Astrocyte of the cerebellum (primary cell): ENCODE results near the gene AQP6.

Experiments
- DNase-seq: peaks from one replicate; pipeline ENCODE4 v3.0.0-alpha.2; 2011; ENCODE audit warnings: low read depth
- H3K4me3 ChIP-seq: 2 replicates; pipeline ENCODE4 v1.5.1; 2011; ENCODE audit warnings: mild to moderate bottlenecking, low read depth, low read length, moderate library complexity
- in situ Hi-C: cut with HindIII; loops from 2 replicates; pipeline ENCODE4 v1.10.0; 2017; ENCODE audit warnings: low sequenced_read_pairs
- TF ChIP-seq, protein P1 (sequence below): IDR thresholded peaks from 2 replicates; pipeline ENCODE4 v1.5.1; 2012; ENCODE audit warnings: low read length, low read depth, moderate library complexity, mild to moderate bottlenecking; ENCODE audit errors: missing control alignments

The AQP6 gene

DNA sequence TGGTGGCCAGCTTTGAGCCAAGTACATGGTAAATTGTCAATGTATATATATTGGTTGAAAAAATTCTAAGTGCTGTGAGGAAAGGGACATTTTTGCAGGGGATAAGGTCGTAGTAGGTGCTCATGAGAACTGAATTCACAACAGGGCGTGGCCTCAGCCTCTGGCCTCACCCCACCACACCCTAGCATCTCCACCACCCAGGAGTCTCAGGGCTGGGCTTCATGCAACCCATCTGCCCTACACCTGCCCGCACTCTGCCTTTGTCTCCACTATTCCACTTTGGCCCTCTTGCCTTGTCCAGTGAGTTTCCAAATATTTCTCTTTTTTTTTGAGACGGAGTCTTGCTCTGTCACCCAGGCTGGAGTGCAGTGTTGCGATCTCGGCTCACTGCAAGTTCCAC is 44.3 kb upstream of the AQP6 start:
- in situ Hi-C loops, result no loop called here
- no peak for DNase-seq
- TF ChIP-seq, protein P1, sequence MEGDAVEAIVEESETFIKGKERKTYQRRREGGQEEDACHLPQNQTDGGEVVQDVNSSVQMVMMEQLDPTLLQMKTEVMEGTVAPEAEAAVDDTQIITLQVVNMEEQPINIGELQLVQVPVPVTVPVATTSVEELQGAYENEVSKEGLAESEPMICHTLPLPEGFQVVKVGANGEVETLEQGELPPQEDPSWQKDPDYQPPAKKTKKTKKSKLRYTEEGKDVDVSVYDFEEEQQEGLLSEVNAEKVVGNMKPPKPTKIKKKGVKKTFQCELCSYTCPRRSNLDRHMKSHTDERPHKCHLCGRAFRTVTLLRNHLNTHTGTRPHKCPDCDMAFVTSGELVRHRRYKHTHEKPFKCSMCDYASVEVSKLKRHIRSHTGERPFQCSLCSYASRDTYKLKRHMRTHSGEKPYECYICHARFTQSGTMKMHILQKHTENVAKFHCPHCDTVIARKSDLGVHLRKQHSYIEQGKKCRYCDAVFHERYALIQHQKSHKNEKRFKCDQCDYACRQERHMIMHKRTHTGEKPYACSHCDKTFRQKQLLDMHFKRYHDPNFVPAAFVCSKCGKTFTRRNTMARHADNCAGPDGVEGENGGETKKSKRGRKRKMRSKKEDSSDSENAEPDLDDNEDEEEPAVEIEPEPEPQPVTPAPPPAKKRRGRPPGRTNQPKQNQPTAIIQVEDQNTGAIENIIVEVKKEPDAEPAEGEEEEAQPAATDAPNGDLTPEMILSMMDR, result no peak
- H3K4me3 ChIP-seq, result no peak overlapping the region

GRCh38 chr12:49929581-49929980 is 43.2 kb upstream of the AQP6 start:
- H3K4me3 ChIP-seq, result no peak overlapping the region
- no peak for DNase-seq
- TF ChIP-seq, protein P1, result no peak
- in situ Hi-C loops, result no loop called here

DNA sequence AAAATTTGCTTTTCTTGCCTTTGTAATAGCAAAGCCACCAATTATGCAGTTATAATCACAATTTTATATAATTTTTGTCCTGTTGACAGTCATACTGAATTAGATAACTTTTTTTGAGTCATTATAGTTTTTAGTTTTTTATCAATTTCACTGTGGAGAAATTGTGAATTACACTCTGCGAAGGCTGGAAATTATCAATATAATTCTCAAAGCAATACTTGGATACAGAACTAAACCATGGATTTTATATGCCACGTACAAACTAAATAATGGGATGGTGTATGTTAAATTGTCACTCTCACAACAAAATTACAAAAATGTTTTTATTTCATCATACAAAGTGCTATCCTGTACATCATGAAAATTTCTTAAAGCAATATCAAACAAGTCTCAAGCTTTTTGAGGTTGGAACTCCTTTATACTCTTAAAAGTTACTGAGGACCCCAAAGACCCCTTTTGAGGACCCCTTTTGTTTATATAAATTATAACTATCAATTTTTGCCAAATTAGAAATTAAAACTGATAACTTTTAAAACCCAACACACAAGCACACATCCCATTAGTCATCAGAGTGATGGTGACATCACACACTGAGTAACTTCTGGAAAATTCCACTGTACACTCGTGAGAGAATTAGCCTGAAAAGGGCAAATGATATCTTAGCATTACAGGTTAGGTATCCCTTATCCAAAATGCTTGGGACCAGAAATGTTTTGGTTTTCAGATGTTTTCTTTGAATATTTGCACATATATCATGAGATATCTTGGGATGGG is 42.0 kb upstream of the AQP6 start:
- DNase-seq, result no peak
- TF ChIP-seq, protein P1, result no peak
- H3K4me3 ChIP-seq, result no peak overlapping the region
- in situ Hi-C loops, result no loop called here

DNA sequence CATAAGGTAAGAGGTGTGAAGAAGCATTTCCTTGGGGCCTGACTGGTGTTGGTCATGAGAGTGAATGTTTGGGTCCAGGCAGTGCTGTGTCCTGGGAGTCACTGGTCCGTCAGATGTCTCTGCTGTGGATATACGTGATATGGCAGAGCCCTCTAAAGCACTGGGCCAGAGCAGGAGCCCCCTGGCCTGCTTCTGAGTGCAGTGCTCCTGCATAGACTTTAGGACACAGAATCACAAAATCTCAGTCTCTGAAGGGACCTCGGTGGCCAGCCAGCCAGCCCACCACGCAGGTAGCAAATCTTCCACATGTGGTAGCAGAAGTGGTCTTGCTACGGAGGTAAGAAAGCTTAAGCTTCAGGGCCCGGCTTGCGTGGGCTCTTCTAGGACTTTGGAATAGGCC is 40.7 kb upstream of the AQP6 start:
- H3K4me3 ChIP-seq, result no peak overlapping the region
- in situ Hi-C loops, result no loop called here
- TF ChIP-seq, protein P1, result no peak
- DNase-seq, result no peak

DNA sequence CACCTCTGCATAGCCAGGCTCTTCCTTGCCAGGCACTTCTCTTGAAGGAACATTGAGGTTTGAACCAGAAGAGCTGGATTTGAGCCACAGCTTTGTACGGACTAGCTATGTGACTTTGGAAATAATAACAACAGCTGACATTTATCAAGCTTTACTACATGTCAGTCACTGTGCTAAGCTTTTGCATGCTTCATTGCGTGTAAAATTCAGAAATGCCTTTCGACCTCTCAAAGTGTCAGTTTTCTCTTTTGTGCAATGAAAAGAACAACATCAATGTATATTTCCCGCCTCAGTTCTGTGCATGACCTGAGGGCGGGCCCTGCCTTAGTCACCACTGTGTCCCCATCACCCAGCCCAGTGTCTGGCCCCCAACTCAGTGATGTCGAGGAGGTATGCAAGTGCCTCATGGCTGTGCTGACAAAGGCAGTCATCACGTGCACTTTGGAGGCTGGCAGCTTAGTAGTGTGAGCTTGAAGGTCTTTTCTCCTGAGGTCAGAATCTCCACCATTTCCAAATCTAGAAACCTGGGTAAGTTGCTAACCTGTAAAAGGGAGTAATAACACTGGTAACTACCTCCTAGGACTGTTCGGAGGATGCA is 40.1 kb upstream of the AQP6 start:
- TF ChIP-seq, protein P1, result no peak
- no peak overlapping the region for H3K4me3 ChIP-seq
- no peak for DNase-seq
- in situ Hi-C loops, result no loop called here

- DNase-seq, result peak; percentile 22
- in situ Hi-C loops, result no loop called here
- TF ChIP-seq, protein P1, result no peak
- no peak overlapping the region for H3K4me3 ChIP-seq
Observed at GRCh38 chr12:49933796-49934195, 39.0 kb upstream of the AQP6 start.
